ENCODE measurements around the gene TWNK. TPM values are rescaled to one million over a fixed set of nuclear protein-coding genes. Genes with fewer than 3 reads are reported as not detected.
A peak's percentile ranks its signal among the peaks of the same experiment; 100 is the strongest.

TWNK gene
- total RNA-seq, 1 experiment from 2014 or later: 14.6 TPM

GRCh38 chr10:101012525-101013364 lies 25.4 kb downstream of the TWNK start:
- peak; percentile 90 for DNase-seq
- no peaks in the 10 kb centered on the region for H3K36me3 ChIP-seq
- no peaks in the 10 kb centered on the region for H3K27me3 ChIP-seq
- no peaks in the 10 kb centered on the region for H3K9me3 ChIP-seq
- no peak overlapping the region for H3K4me3 ChIP-seq

GRCh38 chr10:101013365-101013825 lies 26.1 kb downstream of the TWNK start:
- Histone ChIP-seq H3K9me3 (no peaks in the 10 kb centered on the region), H3K36me3 (no peaks in the 10 kb centered on the region), H3K27me3 (no peaks in the 10 kb centered on the region), H3K4me3 (no peak overlapping the region)
- DNase-seq: no peak

DNA sequence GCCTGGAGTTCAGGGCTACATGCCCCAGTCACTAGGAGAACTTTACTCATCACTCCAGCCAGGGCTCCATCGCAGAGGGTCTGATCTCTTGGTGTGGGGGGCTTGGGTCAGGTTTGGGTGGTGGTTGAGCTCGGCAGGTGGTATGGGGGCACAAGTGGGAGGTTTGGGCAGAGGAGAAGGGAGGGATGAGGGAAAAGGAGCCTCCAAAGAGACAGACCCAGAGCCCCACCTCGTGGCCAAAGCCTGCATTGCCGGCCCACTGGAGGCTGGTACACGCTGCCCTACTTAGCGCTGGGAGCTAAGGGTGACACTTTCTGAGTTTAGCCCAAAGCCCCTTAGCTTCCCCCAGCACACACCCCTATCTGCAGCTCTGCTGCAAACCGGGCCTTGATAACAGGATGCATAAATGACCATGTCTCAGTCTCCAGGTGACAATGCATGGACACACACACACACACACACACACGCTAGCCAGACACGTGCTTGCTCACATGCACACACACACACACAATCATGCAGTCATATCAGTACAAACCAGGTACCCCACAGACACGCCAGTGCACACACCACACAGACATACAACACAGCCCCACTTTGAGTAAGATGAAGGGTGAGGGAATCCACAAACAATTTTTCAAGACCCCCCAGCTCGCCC lies 27.0 kb downstream of the TWNK start:
- no peak overlapping the region for H3K4me3 ChIP-seq
- no peaks in the 10 kb centered on the region for H3K9me3 ChIP-seq
- H3K36me3 ChIP-seq: no peaks in the 10 kb centered on the region
- peak; percentile 69 for DNase-seq
- no peaks in the 10 kb centered on the region for H3K27me3 ChIP-seq

GRCh38 chr10:101014966-101015581 lies 27.7 kb downstream of the TWNK start:
- Histone ChIP-seq H3K36me3 (no peaks in the 10 kb centered on the region), H3K4me3 (no peak overlapping the region), H3K9me3 (no peaks in the 10 kb centered on the region), H3K27me3 (no peaks in the 10 kb centered on the region)
- DNase-seq: peak; percentile 47

GRCh38 chr10:101015582-101015973 lies 28.2 kb downstream of the TWNK start:
- Histone ChIP-seq H3K4me3 (no peak overlapping the region), H3K36me3 (no peaks in the 10 kb centered on the region), H3K27me3 (no peaks in the 10 kb centered on the region), H3K9me3 (no peaks in the 10 kb centered on the region)
- no peak for DNase-seq

- no peak for DNase-seq
- Histone ChIP-seq H3K9me3 (no peaks in the 10 kb centered on the region), H3K36me3 (no peaks in the 10 kb centered on the region), H3K27me3 (no peaks in the 10 kb centered on the region), H3K4me3 (no peak overlapping the region)
These were observed 29.5 kb downstream of the TWNK start for GRCh38 chr10:101016814-101017213.

GRCh38 chr10:101018118-101018599 lies 30.8 kb downstream of the TWNK start:
- Histone ChIP-seq H3K4me3 (no peak overlapping the region), H3K27me3 (no peaks in the 10 kb centered on the region), H3K36me3 (no peaks in the 10 kb centered on the region), H3K9me3 (no peaks in the 10 kb centered on the region)
- DNase-seq: no peak

GRCh38 chr10:101018600-101019439 lies 31.5 kb downstream of the TWNK start:
- no peaks in the 10 kb centered on the region for H3K36me3 ChIP-seq
- H3K4me3 ChIP-seq: no peak overlapping the region
- no peaks in the 10 kb centered on the region for H3K27me3 ChIP-seq
- DNase-seq: peak; percentile 83
- no peaks in the 10 kb centered on the region for H3K9me3 ChIP-seq

GRCh38 chr10:101019440-101019703 lies 32.0 kb downstream of the TWNK start:
- Histone ChIP-seq H3K27me3 (no peaks in the 10 kb centered on the region), H3K36me3 (no peaks in the 10 kb centered on the region), H3K4me3 (no peak overlapping the region), H3K9me3 (no peaks in the 10 kb centered on the region)
- no peak for DNase-seq

GRCh38 chr10:101020427-101021075 lies 33.2 kb downstream of the TWNK start:
- no peaks in the 10 kb centered on the region for H3K27me3 ChIP-seq
- no peak for DNase-seq
- no peaks in the 10 kb centered on the region for H3K36me3 ChIP-seq
- H3K4me3 ChIP-seq: no peak overlapping the region
- no peaks in the 10 kb centered on the region for H3K9me3 ChIP-seq

DNA sequence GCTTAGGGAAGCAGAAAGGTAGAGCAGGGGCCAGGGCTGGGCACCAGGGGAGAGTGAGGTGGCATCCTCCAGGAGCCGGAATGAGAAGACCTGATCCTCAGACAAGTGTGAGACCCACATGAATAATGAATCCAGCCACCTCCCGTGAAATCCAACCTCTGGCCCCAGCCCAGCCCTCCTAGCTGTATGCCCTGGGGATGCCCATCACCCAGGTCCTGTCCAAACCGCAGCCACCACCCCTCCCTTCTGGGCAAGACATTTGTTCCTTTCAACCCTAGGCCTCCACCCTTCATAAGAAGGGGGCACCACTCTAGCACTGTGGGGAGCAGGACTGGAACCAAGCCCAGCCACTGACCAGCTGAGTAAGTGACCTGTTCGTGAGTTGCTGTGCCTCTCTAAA lies 33.9 kb downstream of the TWNK start:
- Histone ChIP-seq H3K9me3 (no peaks in the 10 kb centered on the region), H3K27me3 (no peaks in the 10 kb centered on the region), H3K36me3 (no peaks in the 10 kb centered on the region), H3K4me3 (no peak overlapping the region)
- DNase-seq: no peak

GRCh38 chr10:101021692-101022251 lies 34.4 kb downstream of the TWNK start:
- no peaks in the 10 kb centered on the region for H3K36me3 ChIP-seq
- H3K4me3 ChIP-seq: no peak overlapping the region
- H3K9me3 ChIP-seq: no peaks in the 10 kb centered on the region
- H3K27me3 ChIP-seq: no peaks in the 10 kb centered on the region
- DNase-seq: no peak

GRCh38 chr10:101022967-101023705 lies 35.8 kb downstream of the TWNK start:
- DNase-seq: no peak
- no peak overlapping the region for H3K4me3 ChIP-seq

GRCh38 chr10:101027106-101027720 lies 39.9 kb downstream of the TWNK start:
- no peak overlapping the region for H3K4me3 ChIP-seq
- no peaks in the 10 kb centered on the region for H3K9me3 ChIP-seq
- H3K27me3 ChIP-seq: no peaks in the 10 kb centered on the region
- no peak for DNase-seq
- H3K36me3 ChIP-seq: no peaks in the 10 kb centered on the region

More at GRCh38 chr10:101022967-101023705, 35.8 kb downstream of the TWNK start:
- Histone ChIP-seq H3K9me3 (no peaks in the 10 kb centered on the region), H3K27me3 (no peaks in the 10 kb centered on the region), H3K36me3 (no peaks in the 10 kb centered on the region)
